Measurements from ENCODE around the gene CSPG5. TPM values are rescaled to one million over a fixed set of nuclear protein-coding genes. Genes with fewer than 3 reads are reported as not detected.

The CSPG5 gene, protein sequence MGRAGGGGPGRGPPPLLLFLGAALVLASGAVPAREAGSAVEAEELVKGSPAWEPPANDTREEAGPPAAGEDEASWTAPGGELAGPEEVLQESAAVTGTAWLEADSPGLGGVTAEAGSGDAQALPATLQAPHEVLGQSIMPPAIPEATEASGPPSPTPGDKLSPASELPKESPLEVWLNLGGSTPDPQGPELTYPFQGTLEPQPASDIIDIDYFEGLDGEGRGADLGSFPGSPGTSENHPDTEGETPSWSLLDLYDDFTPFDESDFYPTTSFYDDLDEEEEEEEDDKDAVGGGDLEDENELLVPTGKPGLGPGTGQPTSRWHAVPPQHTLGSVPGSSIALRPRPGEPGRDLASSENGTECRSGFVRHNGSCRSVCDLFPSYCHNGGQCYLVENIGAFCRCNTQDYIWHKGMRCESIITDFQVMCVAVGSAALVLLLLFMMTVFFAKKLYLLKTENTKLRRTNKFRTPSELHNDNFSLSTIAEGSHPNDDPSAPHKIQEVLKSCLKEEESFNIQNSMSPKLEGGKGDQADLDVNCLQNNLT
- polyA plus RNA-seq (0.03 to 0.23 TPM (median 0.14 TPM) in 3 replicates), polyA minus RNA-seq (0.54 to 0.63 TPM in 2 of 3 replicates, not detected in the other)
- polyA plus RNA-seq (2011; ENCODE audit: low read depth), result 0.75 TPM
- 0.18 and 0.21 TPM in 2 replicates for polyA plus RNA-seq (2011; cell fraction: cytosol; rRNA removed)
- polyA plus RNA-seq (2011; cell fraction: nucleus; rRNA removed), result 0.48 and 0.73 TPM in 2 replicates
- 0.07 and 2.3 TPM in 2 replicates for polyA plus RNA-seq (2012; ENCODE audit: low replicate concordance)
- not detected for polyA minus RNA-seq (2011; cell fraction: cytosol; rRNA and poly(A)+ RNA removed)
- 0.53 and 1.2 TPM in 2 replicates for polyA minus RNA-seq (2011; cell fraction: nucleus; rRNA and poly(A)+ RNA removed)

DNA sequence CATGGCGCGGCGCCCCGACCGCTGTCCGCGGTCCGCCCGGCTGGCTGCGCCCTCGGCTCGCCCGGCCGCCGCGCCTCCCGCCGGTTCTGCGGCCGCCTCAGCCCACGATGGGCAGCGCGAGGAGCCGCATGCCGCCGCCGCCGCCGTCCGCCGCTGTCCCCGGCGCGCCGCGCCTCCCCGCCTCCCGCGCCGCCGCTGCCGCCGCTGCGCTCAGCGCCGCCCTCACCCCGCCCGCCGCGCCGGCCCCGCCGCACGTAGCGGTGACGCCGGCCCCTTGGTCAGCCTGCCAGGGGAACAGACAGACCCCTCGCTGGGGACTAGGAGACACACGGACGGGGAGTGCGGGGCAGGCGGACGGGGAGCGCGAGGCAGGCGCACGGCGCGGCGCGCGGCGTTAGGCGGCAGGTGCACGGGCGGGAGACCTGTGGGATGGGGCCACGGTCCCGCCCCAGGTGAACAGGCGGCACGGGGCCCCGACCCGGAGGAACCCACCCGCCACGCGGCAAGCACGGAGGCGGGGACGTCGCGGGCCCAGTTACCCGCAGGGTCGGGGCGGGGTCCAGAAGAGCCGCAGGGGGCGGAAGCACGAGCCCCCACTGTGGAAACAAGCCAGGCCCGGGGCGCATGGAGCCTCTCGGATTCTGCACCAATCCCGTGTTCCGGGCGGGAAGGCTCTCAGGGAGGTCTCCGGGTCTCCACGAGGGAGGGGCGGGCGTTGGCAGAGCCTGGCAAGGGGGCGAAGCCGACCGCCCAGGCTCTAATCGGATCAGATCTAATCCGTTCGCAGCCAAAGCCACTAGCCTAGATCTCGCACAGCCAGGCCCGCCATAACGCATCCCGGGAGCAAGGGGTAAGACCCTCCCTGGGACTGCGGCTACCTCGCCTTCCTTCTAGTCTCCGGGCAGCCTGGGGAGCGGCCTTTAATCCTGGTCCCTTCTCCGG is at the start of gene CSPG5:
Gene CSPG5, minus strand, starts transcription at position 175 of the 942 bp plus-strand sequence. Its CDS starts 172 bp downstream, at position 3.
- peak; percentile 90 for TF ChIP-seq EZH2 (IDR thresholded peaks at IDR 0.05; ENCODE audit: low read length)
- TF ChIP-seq, protein P1, sequence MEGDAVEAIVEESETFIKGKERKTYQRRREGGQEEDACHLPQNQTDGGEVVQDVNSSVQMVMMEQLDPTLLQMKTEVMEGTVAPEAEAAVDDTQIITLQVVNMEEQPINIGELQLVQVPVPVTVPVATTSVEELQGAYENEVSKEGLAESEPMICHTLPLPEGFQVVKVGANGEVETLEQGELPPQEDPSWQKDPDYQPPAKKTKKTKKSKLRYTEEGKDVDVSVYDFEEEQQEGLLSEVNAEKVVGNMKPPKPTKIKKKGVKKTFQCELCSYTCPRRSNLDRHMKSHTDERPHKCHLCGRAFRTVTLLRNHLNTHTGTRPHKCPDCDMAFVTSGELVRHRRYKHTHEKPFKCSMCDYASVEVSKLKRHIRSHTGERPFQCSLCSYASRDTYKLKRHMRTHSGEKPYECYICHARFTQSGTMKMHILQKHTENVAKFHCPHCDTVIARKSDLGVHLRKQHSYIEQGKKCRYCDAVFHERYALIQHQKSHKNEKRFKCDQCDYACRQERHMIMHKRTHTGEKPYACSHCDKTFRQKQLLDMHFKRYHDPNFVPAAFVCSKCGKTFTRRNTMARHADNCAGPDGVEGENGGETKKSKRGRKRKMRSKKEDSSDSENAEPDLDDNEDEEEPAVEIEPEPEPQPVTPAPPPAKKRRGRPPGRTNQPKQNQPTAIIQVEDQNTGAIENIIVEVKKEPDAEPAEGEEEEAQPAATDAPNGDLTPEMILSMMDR (optimal IDR thresholded peaks at IDR 0.05 in 1 of 3, IDR thresholded peaks at IDR 0.05 in 1 of 3, conservative IDR thresholded peaks at IDR 0.05 in 1 of 3; ENCODE audit: extremely low read depth in 1 of 3, insufficient read depth in 2 of 3, low read length in 3 of 3), result no peak
- no peaks in the 10 kb centered on the region for H4K20me1 ChIP-seq (ENCODE audit: control insufficient read depth, extremely low read depth, insufficient read depth, low read length)
- no peak within 1 kb of the TSS for H3K9ac ChIP-seq (ENCODE audit: control insufficient read depth, extremely low read depth, insufficient read depth, low read length)
- dilution Hi-C loops (cut with MboI; ENCODE audit: extremely low pct_ligation_motif_present, low sequenced_read_pairs), result no loop called here
- peak within 1 kb of the TSS; percentile 75 for H3K4me2 ChIP-seq (ENCODE audit: control insufficient read depth, extremely low read depth, insufficient read depth, low read depth, low read length)
- no peak for FAIRE-seq
- peak within 1 kb of the TSS in 2 of 3 experiments; percentile 40 to 51 for H3K4me3 ChIP-seq (ENCODE audit: control insufficient read depth in 2 of 3, extremely low read depth in 1 of 3, insufficient read depth in 2 of 3, low read depth in 1 of 3, low read length in 3 of 3)
- peaks cover 25% of the 10 kb centered on the region for H3K27me3 ChIP-seq (ENCODE audit: control insufficient read depth, extremely low read depth, insufficient read depth, low read length)
- peaks cover 3% of the 10 kb centered on the region for H3K4me1 ChIP-seq (ENCODE audit: control insufficient read depth, extremely low read depth, insufficient read depth, low read length)
- H2AFZ ChIP-seq (ENCODE audit: control insufficient read depth, low read length), result peak within 1 kb of the TSS; percentile 26
- H3K9me3 ChIP-seq (ENCODE audit: control insufficient read depth, low read depth, low read length), result no peaks in the 10 kb centered on the region
- H3K27ac ChIP-seq (ENCODE audit: control insufficient read depth, insufficient read depth, low read length), result no peak within 1 kb of the TSS
- no peaks in the 10 kb centered on the region for H3K9me1 ChIP-seq (ENCODE audit: control insufficient read depth, extremely low read depth, insufficient read depth, low read length)
- no peaks in the 10 kb centered on the region for H3K36me3 ChIP-seq (ENCODE audit: control insufficient read depth in 2 of 2, extremely low read depth in 1 of 2, insufficient read depth in 2 of 2, low read length in 2 of 2)
- no peaks in the 10 kb centered on the region for H3K79me2 ChIP-seq (ENCODE audit: control insufficient read depth, insufficient read depth, low read length)
- DNase-seq (ENCODE audit: low read depth, low spot score), result no peak

DNA sequence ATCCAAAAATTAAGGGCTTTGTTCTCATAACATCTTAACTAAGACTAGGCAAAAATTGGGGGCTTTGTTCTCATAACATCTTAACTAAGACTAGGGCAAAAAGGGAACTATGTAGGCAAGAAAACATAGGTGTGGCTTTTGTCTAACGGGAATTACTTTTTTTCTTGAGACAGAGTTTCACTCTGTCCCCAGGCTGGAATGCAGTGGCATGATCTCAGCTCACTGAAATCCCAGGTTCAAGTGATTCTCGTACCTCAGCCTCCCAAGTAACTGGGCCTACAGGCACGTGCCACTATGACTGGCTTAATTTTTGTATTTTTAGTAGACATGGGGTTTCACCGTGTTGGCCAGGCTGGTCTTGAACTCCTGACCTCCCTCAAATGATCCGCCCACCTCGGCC is 49.8 kb upstream of the CSPG5 start:
- Histone ChIP-seq H3K27ac (ENCODE audit: control insufficient read depth, insufficient read depth, low read length) (no peak overlapping the region), H3K4me2 (ENCODE audit: control insufficient read depth, extremely low read depth, insufficient read depth, low read depth, low read length) (no peak overlapping the region), H2AFZ (ENCODE audit: control insufficient read depth, low read length) (no peak overlapping the region), H3K36me3 (ENCODE audit: control insufficient read depth in 2 of 2, extremely low read depth in 1 of 2, insufficient read depth in 2 of 2, low read length in 2 of 2) (peaks cover 6 to 24% of the 10 kb centered on the region in 2 experiments), H3K4me1 (ENCODE audit: control insufficient read depth, extremely low read depth, insufficient read depth, low read length) (no peaks in the 10 kb centered on the region), H3K9ac (ENCODE audit: control insufficient read depth, extremely low read depth, insufficient read depth, low read length) (no peak overlapping the region), H3K4me3 (ENCODE audit: control insufficient read depth in 2 of 3, extremely low read depth in 1 of 3, insufficient read depth in 2 of 3, low read depth in 1 of 3, low read length in 3 of 3) (no peak overlapping the region), H3K9me1 (ENCODE audit: control insufficient read depth, extremely low read depth, insufficient read depth, low read length) (no peaks in the 10 kb centered on the region), H3K9me3 (ENCODE audit: control insufficient read depth, low read depth, low read length) (no peaks in the 10 kb centered on the region), H4K20me1 (ENCODE audit: control insufficient read depth, extremely low read depth, insufficient read depth, low read length) (no peaks in the 10 kb centered on the region), H3K27me3 (ENCODE audit: control insufficient read depth, extremely low read depth, insufficient read depth, low read length) (no peaks in the 10 kb centered on the region), H3K79me2 (ENCODE audit: control insufficient read depth, insufficient read depth, low read length) (no peaks in the 10 kb centered on the region)
- TF ChIP-seq, protein P1 (optimal IDR thresholded peaks at IDR 0.05 in 1 of 3, IDR thresholded peaks at IDR 0.05 in 1 of 3, conservative IDR thresholded peaks at IDR 0.05 in 1 of 3; ENCODE audit: extremely low read depth in 1 of 3, insufficient read depth in 2 of 3, low read length in 3 of 3), result no peak
- no peak for TF ChIP-seq EZH2 (IDR thresholded peaks at IDR 0.05; ENCODE audit: low read length)
- DNase-seq (ENCODE audit: low read depth, low spot score) (no peak), FAIRE-seq (no peak)
- dilution Hi-C loops (cut with MboI; ENCODE audit: extremely low pct_ligation_motif_present, low sequenced_read_pairs), result no loop called here
